Amniotic epithelial cell (primary cell): ENCODE measurements around the gene LY6G5C.
A peak's percentile ranks its signal among the peaks of the same experiment; 100 is the strongest.

Experiments used
- DNase-seq: peaks from one replicate; pipeline ENCODE4 v3.0.0-alpha.2; 2010; ENCODE audit warnings: low read depth

Gene LY6G5C

GRCh38 chr6:31691078-31691463, 10.2 kb upstream of the LY6G5C start:
- DNase-seq: no peak

- DNase-seq: peak; percentile 81
These were observed 9.6 kb upstream of the LY6G5C start for GRCh38 chr6:31690231-31691077.

- no peak for DNase-seq
These were observed 8.6 kb upstream of the LY6G5C start for GRCh38 chr6:31689249-31690110.

- no peak for DNase-seq
These were observed 7.2 kb upstream of the LY6G5C start for GRCh38 chr6:31687860-31688693.

- no peak for DNase-seq
These were observed 6.5 kb upstream of the LY6G5C start for GRCh38 chr6:31687321-31687720.

GRCh38 chr6:31686483-31686882, 5.6 kb upstream of the LY6G5C start:
- no peak for DNase-seq

GRCh38 chr6:31683591-31683990, 2.7 kb upstream of the LY6G5C start:
- DNase-seq: no peak

GRCh38 chr6:31681135-31681671, 336 bp upstream of the LY6G5C start:
- DNase-seq: no peak

GRCh38 chr6:31677955-31678354, 2.9 kb downstream of the LY6G5C start:
- DNase-seq: no peak

- no peak for DNase-seq
These were observed 4.0 kb downstream of the LY6G5C start for GRCh38 chr6:31676904-31677303.

GRCh38 chr6:31676322-31676903, 4.5 kb downstream of the LY6G5C start:
- no peak for DNase-seq

- no peak for DNase-seq
These were observed 11.2 kb downstream of the LY6G5C start, which contains the start of gene LY6G5B for GRCh38 chr6:31669676-31670075. Gene LY6G5B, plus strand, starts transcription at chr6:31669976. Its CDS starts 975 bp downstream, at chr6:31670951.

- peak; percentile 36 for DNase-seq
These were observed 14.4 kb downstream of the LY6G5C start for GRCh38 chr6:31666337-31666965.

GRCh38 chr6:31665501-31666336, 15.1 kb downstream of the LY6G5C start, which contains the start of gene CSNK2B:
Gene CSNK2B, plus strand, starts transcription at chr6:31666080. Its CDS starts 752 bp downstream, at chr6:31666832.
- peak; percentile 97 for DNase-seq

- DNase-seq: peak; percentile 94
These were observed 15.9 kb downstream of the LY6G5C start, which contains the start of gene GPANK1 for GRCh38 chr6:31664790-31665500. Gene GPANK1, minus strand, starts transcription at chr6:31664997. Its CDS starts 519 bp downstream, at chr6:31664478.

GRCh38 chr6:31663961-31664789, 16.7 kb downstream of the LY6G5C start:
- peak; percentile 76 for DNase-seq

- DNase-seq: peak; percentile 41
These were observed 17.5 kb downstream of the LY6G5C start for GRCh38 chr6:31663126-31663960.
